GOT3 (cell line): Measurements from ENCODE around the gene NKIRAS1.
"Not testable (repeated sequence)": the region's sequence is repeated elsewhere in the genome, so short reads cannot be mapped to it uniquely, and the experiment has no call there.

ENCODE experiments used
- DNase-seq: peaks from one replicate; lab custom pipeline; 2025; ENCODE audit warnings: mixed read lengths; lab: John Stamatoyannopoulos, UW

Gene NKIRAS1

GRCh38 chr3:23940775-23941174 is 24.0 kb upstream of the NKIRAS1 start:
- no peak for DNase-seq

GRCh38 chr3:23938688-23939087 is 21.9 kb upstream of the NKIRAS1 start:
- DNase-seq = no peak

GRCh38 chr3:23937296-23937695 is 20.5 kb upstream of the NKIRAS1 start:
- no peak for DNase-seq

GRCh38 chr3:23934253-23934652 is 17.5 kb upstream of the NKIRAS1 start:
- DNase-seq = no peak

GRCh38 chr3:23932571-23932970 is 15.8 kb upstream of the NKIRAS1 start:
- DNase-seq = no peak

- no peak for DNase-seq
Observed at GRCh38 chr3:23931597-23931996, 14.8 kb upstream of the NKIRAS1 start.

GRCh38 chr3:23928524-23928923 is 11.7 kb upstream of the NKIRAS1 start:
- DNase-seq = no peak

GRCh38 chr3:23926736-23927135 is 9.9 kb upstream of the NKIRAS1 start:
- no peak for DNase-seq

GRCh38 chr3:23926246-23926645 is 9.5 kb upstream of the NKIRAS1 start:
- DNase-seq = no peak

GRCh38 chr3:23923786-23924185 is 7.0 kb upstream of the NKIRAS1 start:
- no peak for DNase-seq

- DNase-seq = no peak
Observed at GRCh38 chr3:23921052-23921511, 4.3 kb upstream of the NKIRAS1 start.

- DNase-seq = no peak
Observed at GRCh38 chr3:23920151-23920655, 3.4 kb upstream of the NKIRAS1 start.

GRCh38 chr3:23919628-23920027 is 2.8 kb upstream of the NKIRAS1 start:
- DNase-seq = no peak

GRCh38 chr3:23918331-23918730 is 1.5 kb upstream of the NKIRAS1 start:
- DNase-seq = not testable (repeated sequence)

GRCh38 chr3:23917679-23918303 is 1.0 kb upstream of the NKIRAS1 start:
- not testable (repeated sequence) for DNase-seq

GRCh38 chr3:23916152-23916885 is 471 bp downstream of the NKIRAS1 start:
- no peak for DNase-seq

GRCh38 chr3:23915537-23916108 is 1.2 kb downstream of the NKIRAS1 start:
- no peak for DNase-seq

GRCh38 chr3:23913873-23914743 is 2.7 kb downstream of the NKIRAS1 start:
- DNase-seq = no peak

- no peak for DNase-seq
Observed at GRCh38 chr3:23913182-23913581, 3.6 kb downstream of the NKIRAS1 start.

GRCh38 chr3:23912335-23912734 is 4.5 kb downstream of the NKIRAS1 start:
- DNase-seq = not testable (repeated sequence)

GRCh38 chr3:23911397-23911796 is 5.4 kb downstream of the NKIRAS1 start:
- no peak for DNase-seq

GRCh38 chr3:23909341-23909740 is 7.4 kb downstream of the NKIRAS1 start:
- DNase-seq = no peak
